Measurements from ENCODE around the gene SVOPL. TPM values are rescaled to one million over a fixed set of nuclear protein-coding genes. Genes with fewer than 3 reads are reported as not detected.

The SVOPL gene
- total RNA-seq, 2 donors from 2014 or later, result 3.7 TPM; not detected in 1

GRCh38 chr7:138661069-138661635, 40.0 kb downstream of the SVOPL start:
- Histone ChIP-seq H3K36me3 (no peaks in the 10 kb centered on the region), H3K4me1 (ENCODE audit: control insufficient read depth in 1 of 2, low read depth in 2 of 2) (peaks cover 0 to 5% of the 10 kb centered on the region in 2 donors), H3K4me3 (no peak overlapping the region), H3K27ac (no peak overlapping the region), H3K9me3 (no peaks in the 10 kb centered on the region), H3K27me3 (replicated peaks; ENCODE audit: insufficient read depth) (no peaks in the 10 kb centered on the region)
- TF ChIP-seq, protein P1, sequence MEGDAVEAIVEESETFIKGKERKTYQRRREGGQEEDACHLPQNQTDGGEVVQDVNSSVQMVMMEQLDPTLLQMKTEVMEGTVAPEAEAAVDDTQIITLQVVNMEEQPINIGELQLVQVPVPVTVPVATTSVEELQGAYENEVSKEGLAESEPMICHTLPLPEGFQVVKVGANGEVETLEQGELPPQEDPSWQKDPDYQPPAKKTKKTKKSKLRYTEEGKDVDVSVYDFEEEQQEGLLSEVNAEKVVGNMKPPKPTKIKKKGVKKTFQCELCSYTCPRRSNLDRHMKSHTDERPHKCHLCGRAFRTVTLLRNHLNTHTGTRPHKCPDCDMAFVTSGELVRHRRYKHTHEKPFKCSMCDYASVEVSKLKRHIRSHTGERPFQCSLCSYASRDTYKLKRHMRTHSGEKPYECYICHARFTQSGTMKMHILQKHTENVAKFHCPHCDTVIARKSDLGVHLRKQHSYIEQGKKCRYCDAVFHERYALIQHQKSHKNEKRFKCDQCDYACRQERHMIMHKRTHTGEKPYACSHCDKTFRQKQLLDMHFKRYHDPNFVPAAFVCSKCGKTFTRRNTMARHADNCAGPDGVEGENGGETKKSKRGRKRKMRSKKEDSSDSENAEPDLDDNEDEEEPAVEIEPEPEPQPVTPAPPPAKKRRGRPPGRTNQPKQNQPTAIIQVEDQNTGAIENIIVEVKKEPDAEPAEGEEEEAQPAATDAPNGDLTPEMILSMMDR (IDR thresholded peaks at IDR 0.05), result no peak
- ATAC-seq (ENCODE audit: insufficient number of reproducible peaks, low FRiP score, low read depth), result no peak
- DNase-seq (ENCODE audit: low spot score), result no peak

DNA sequence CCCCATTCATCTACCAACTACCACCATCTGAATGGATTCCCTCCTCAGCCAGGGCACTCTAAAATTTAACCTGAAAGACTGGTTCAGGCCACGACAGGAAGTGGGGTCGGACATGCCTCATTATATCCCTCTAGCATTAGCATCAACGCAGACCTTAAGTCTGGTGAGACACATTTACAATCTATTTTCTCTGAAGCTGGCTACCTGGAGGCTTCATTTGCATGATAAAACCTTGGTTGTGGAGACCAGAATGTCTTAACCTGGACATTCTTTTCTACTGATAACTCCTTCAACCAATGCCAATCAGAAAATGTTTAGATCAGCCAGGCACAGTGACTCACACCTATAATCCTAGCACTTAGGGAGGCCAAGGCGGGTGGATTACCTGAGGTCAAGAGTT, 42.3 kb downstream of the SVOPL start:
- Histone ChIP-seq H3K27me3 (replicated peaks; ENCODE audit: insufficient read depth) (no peaks in the 10 kb centered on the region), H3K4me1 (ENCODE audit: control insufficient read depth in 1 of 2, low read depth in 2 of 2) (no peaks in the 10 kb centered on the region), H3K4me3 (no peak overlapping the region), H3K9me3 (peaks cover 10% of the 10 kb centered on the region), H3K27ac (no peak overlapping the region), H3K36me3 (no peaks in the 10 kb centered on the region)
- no peak for DNase-seq (ENCODE audit: low spot score)
- ATAC-seq (ENCODE audit: insufficient number of reproducible peaks, low FRiP score, low read depth), result no peak
- TF ChIP-seq, protein P1 (IDR thresholded peaks at IDR 0.05), result no peak

DNA sequence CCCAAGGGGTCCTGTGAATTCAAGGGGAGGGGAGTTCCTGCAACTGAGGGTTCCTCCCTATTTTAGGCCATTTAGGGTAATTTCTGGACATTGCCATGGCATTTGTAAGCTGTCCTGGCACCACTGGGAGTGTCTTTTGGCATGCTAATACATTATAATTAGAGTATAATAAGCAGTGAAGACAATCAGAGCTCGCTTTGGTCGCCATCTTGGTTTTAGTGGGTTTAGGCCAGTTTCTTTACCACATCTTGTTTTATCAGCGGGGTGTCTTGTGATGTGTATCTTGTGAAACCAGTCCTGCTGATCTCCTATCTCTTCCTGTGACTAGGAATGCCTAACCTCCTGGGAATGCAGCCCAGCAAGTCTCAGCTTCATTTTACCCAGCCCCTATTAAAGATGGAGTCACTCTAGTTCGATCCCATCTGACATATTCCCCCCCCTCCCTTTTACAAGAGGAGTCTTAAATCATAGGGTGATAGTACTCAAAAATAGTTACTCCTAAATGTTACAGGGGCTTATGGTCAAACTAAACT, 43.2 kb downstream of the SVOPL start:
- no peaks in the 10 kb centered on the region for H3K27me3 ChIP-seq (replicated peaks; ENCODE audit: insufficient read depth)
- H3K36me3 ChIP-seq, result no peaks in the 10 kb centered on the region
- ATAC-seq (ENCODE audit: insufficient number of reproducible peaks, low FRiP score, low read depth), result no peak
- no peak for DNase-seq (ENCODE audit: low spot score)
- no peaks in the 10 kb centered on the region for H3K4me1 ChIP-seq (ENCODE audit: control insufficient read depth in 1 of 2, low read depth in 2 of 2)
- H3K4me3 ChIP-seq, result no peak overlapping the region
- H3K9me3 ChIP-seq, result peaks cover 10% of the 10 kb centered on the region
- TF ChIP-seq, protein P1 (IDR thresholded peaks at IDR 0.05), result no peak
- H3K27ac ChIP-seq, result no peak overlapping the region

- DNase-seq (ENCODE audit: low spot score), result no peak
- no peaks in the 10 kb centered on the region for H3K36me3 ChIP-seq
- TF ChIP-seq, protein P1 (IDR thresholded peaks at IDR 0.05), result no peak
- H3K27me3 ChIP-seq (replicated peaks; ENCODE audit: insufficient read depth), result no peaks in the 10 kb centered on the region
- ATAC-seq (ENCODE audit: insufficient number of reproducible peaks, low FRiP score, low read depth), result no peak
- no peak overlapping the region for H3K4me3 ChIP-seq
- H3K9me3 ChIP-seq, result peaks cover 10% of the 10 kb centered on the region
- H3K27ac ChIP-seq, result no peak overlapping the region
- H3K4me1 ChIP-seq (ENCODE audit: control insufficient read depth in 1 of 2, low read depth in 2 of 2), result no peaks in the 10 kb centered on the region
Measured at GRCh38 chr7:138656952-138657351, 44.2 kb downstream of the SVOPL start.

- Histone ChIP-seq H3K4me1 (ENCODE audit: control insufficient read depth in 1 of 2, low read depth in 2 of 2) (no peaks in the 10 kb centered on the region), H3K36me3 (no peaks in the 10 kb centered on the region), H3K27me3 (replicated peaks; ENCODE audit: insufficient read depth) (no peaks in the 10 kb centered on the region), H3K27ac (no peak overlapping the region), H3K9me3 (peaks cover 10% of the 10 kb centered on the region), H3K4me3 (no peak overlapping the region)
- DNase-seq (ENCODE audit: low spot score) (no peak), ATAC-seq (ENCODE audit: insufficient number of reproducible peaks, low FRiP score, low read depth) (no peak)
- TF ChIP-seq, protein P1 (IDR thresholded peaks at IDR 0.05), result no peak
Measured at GRCh38 chr7:138654616-138655015, 46.5 kb downstream of the SVOPL start.

All from thoracic aorta (tissue), 2 donors.